Hepatocyte (in vitro differentiated cells): ENCODE data around the gene RCOR2.

Experiments used
- EZH2 ChIP-seq: fragments of 200-600 bp; sonication (generic); IDR thresholded peaks from 2 replicates; pipeline ENCODE4 v1.6.1; 2016; ENCODE audit warnings: antibody characterized with exemption, mild to moderate bottlenecking, borderline replicate concordance
- EZH2phosphoT487 ChIP-seq: fragments of 200-600 bp; sonication (generic); IDR thresholded peaks from one replicate; pipeline ENCODE4 v1.6.1; 2018; ENCODE audit warnings: antibody characterized with exemption, mild to moderate bottlenecking, low read depth, moderate library complexity; ENCODE audit not compliant: unreplicated experiment, severe bottlenecking
- TF ChIP-seq, protein P1 (sequence below): fragments of 200-600 bp; sonication (generic); IDR thresholded peaks from 2 replicates; pipeline ENCODE4 v1.5.1; 2016; ENCODE audit warnings: antibody characterized with exemption, mild to moderate bottlenecking; ENCODE audit not compliant: poor library complexity

DNA sequence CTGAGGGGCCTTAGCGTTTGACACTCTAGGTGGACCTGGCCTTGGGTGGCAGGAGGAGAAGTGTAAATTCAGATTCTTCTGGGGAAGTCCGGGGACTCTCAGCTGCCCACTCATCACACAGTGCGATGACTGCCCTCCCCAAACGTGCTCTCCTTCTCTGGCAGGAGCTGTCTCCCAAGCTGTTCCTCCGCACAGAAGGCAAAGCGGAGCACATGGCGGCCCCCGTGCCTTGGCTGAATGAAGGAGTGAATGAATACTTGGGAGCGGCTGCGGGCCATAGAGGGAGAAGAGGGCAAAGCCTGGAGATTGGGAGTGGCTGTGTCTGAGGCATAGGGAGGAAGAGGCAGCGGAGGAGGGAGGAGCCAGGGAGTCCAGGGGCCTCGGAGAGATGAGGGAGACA is 14.9 kb upstream of the RCOR2 start:
- TF ChIP-seq EZH2phosphoT487 (no peak), EZH2 (no peak)
- TF ChIP-seq, protein P1, sequence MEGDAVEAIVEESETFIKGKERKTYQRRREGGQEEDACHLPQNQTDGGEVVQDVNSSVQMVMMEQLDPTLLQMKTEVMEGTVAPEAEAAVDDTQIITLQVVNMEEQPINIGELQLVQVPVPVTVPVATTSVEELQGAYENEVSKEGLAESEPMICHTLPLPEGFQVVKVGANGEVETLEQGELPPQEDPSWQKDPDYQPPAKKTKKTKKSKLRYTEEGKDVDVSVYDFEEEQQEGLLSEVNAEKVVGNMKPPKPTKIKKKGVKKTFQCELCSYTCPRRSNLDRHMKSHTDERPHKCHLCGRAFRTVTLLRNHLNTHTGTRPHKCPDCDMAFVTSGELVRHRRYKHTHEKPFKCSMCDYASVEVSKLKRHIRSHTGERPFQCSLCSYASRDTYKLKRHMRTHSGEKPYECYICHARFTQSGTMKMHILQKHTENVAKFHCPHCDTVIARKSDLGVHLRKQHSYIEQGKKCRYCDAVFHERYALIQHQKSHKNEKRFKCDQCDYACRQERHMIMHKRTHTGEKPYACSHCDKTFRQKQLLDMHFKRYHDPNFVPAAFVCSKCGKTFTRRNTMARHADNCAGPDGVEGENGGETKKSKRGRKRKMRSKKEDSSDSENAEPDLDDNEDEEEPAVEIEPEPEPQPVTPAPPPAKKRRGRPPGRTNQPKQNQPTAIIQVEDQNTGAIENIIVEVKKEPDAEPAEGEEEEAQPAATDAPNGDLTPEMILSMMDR, result no peak
